WTC11 (cell line): ENCODE measurements around the gene CEP104. TPM values are rescaled to one million over a fixed set of nuclear protein-coding genes. Genes with fewer than 3 reads are reported as not detected.

Source experiments
- ATAC-seq: fragments of 200-7000 bp; cut with Tn5 transposase; 2 replicates; pipeline ENCODE4 v1.10.0; 2021; ENCODE audit warnings: mild to moderate bottlenecking, moderate library complexity
- CTCF ChIA-PET: fragments of 300-600 bp; sonication (Branson Sonifier 250); formaldehyde crosslinking; loops from one replicate; lab custom pipeline; 2021; ENCODE audit warnings: antibody characterized with exemption; lab: Charles Lee
- POLR2A ChIA-PET: fragments of 350-600 bp; sonication (Branson Sonifier 250); formaldehyde crosslinking; loops from one replicate; lab custom pipeline; 2021; ENCODE audit warnings: antibody characterized with exemption; lab: Charles Lee
- DNase-seq: peaks from one replicate; pipeline ENCODE4 v3.0.0; 2021; ENCODE audit warnings: low spot score
- H3K27ac Mint-ChIP-seq: 2 replicates; pipeline ENCODE4 v1.8.0; 2021; ENCODE audit warnings: mixed read lengths
- H3K27me3 Mint-ChIP-seq: 2 replicates; pipeline ENCODE4 v1.8.0; 2021; ENCODE audit warnings: low read depth, mild to moderate bottlenecking, moderate library complexity, mixed read lengths
- H3K36me3 Mint-ChIP-seq: 2 replicates; pipeline ENCODE4 v1.8.0; 2021; ENCODE audit warnings: mixed read lengths
- H3K4me1 Mint-ChIP-seq: 2 replicates; pipeline ENCODE4 v1.8.0; 2022; ENCODE audit warnings: mixed read lengths
- H3K4me3 Mint-ChIP-seq: 2 replicates; pipeline ENCODE4 v1.8.0; 2021; ENCODE audit warnings: mild to moderate bottlenecking, moderate library complexity, mixed read lengths
- H3K9me3 Mint-ChIP-seq: 2 replicates; pipeline ENCODE4 v1.8.0; 2021; ENCODE audit warnings: mixed read lengths
- ELF4 ChIP-seq: sonication (generic); formaldehyde crosslinking; IDR thresholded peaks from 2 replicates; pipeline ENCODE4 v1.8.1; 2022; ENCODE audit warnings: low read depth, mild to moderate bottlenecking, moderate library complexity, missing genetic modification reagents
- FOXP4 ChIP-seq: sonication (generic); formaldehyde crosslinking; IDR thresholded peaks from 2 replicates; pipeline ENCODE4 v1.8.0; 2022; ENCODE audit warnings: mild to moderate bottlenecking, missing genetic modification reagents
- JUN ChIP-seq: sonication (generic); formaldehyde crosslinking; IDR thresholded peaks from 2 replicates; pipeline ENCODE4 v1.8.0; 2023; ENCODE audit warnings: mild to moderate bottlenecking, missing genetic modification reagents
- MLX ChIP-seq: sonication (generic); formaldehyde crosslinking; IDR thresholded peaks from 2 replicates; pipeline ENCODE4 v1.8.1; 2023; ENCODE audit warnings: mild to moderate bottlenecking, missing genetic modification reagents, moderate library complexity
- NFYB ChIP-seq: sonication (generic); formaldehyde crosslinking; conservative IDR thresholded peaks from 2 replicates; pipeline ENCODE4 v1.8.0; 2022; ENCODE audit warnings: low read depth, missing genetic modification reagents
- NR1H2 ChIP-seq: sonication (generic); formaldehyde crosslinking; IDR thresholded peaks from 2 replicates; pipeline ENCODE4 v1.9.0; 2021; ENCODE audit warnings: mild to moderate bottlenecking, moderate library complexity, missing genetic modification reagents
- NR2C2 ChIP-seq: sonication (generic); formaldehyde crosslinking; IDR thresholded peaks from 2 replicates; pipeline ENCODE4 v1.8.0; 2022; ENCODE audit warnings: mild to moderate bottlenecking, missing genetic modification reagents
- PREB ChIP-seq: sonication (generic); formaldehyde crosslinking; IDR thresholded peaks from 2 replicates; pipeline ENCODE4 v1.8.1; 2022; ENCODE audit warnings: mild to moderate bottlenecking, missing genetic modification reagents, moderate library complexity, borderline replicate concordance
- ZBTB43 ChIP-seq: sonication (generic); formaldehyde crosslinking; IDR thresholded peaks from 2 replicates; pipeline ENCODE4 v1.8.1; 2023; ENCODE audit warnings: mild to moderate bottlenecking, missing genetic modification reagents
- ZNF263 ChIP-seq: sonication (generic); formaldehyde crosslinking; IDR thresholded peaks from 2 replicates; pipeline ENCODE4 v1.8.1; 2022; ENCODE audit warnings: low read depth, mild to moderate bottlenecking, moderate library complexity, missing genetic modification reagents
- total RNA-seq: library from RNA; stranded (reverse); gene quantifications from 3 replicates; pipeline ENCODE4 v1.2.3, GENCODE V29; 2021
- TF ChIP-seq, protein P1 (sequence below): sonication (generic); formaldehyde crosslinking; IDR thresholded peaks from 2 replicates; pipeline ENCODE4 v1.8.0; 2022; ENCODE audit warnings: mild to moderate bottlenecking, missing genetic modification reagents
- TF ChIP-seq, protein P2 (sequence below): sonication (generic); formaldehyde crosslinking; IDR thresholded peaks from 2 replicates; pipeline ENCODE4 v1.8.1; 2022; ENCODE audit warnings: low read depth, mild to moderate bottlenecking, moderate library complexity, missing genetic modification reagents, borderline replicate concordance
- TF ChIP-seq, protein P3 (sequence below): fragments of 200-600 bp; IDR thresholded peaks from 2 replicates; pipeline ENCODE4 v1.8.0; 2022; ENCODE audit warnings: antibody characterized with exemption
- TF ChIP-seq, protein P4 (sequence below): sonication (generic); formaldehyde crosslinking; IDR thresholded peaks from 2 replicates; pipeline ENCODE4 v1.8.1; 2023; ENCODE audit warnings: mild to moderate bottlenecking, missing genetic modification reagents, moderate library complexity

Gene CEP104
- total RNA-seq, 1 experiment from 2014 or later: 38.0 TPM

DNA sequence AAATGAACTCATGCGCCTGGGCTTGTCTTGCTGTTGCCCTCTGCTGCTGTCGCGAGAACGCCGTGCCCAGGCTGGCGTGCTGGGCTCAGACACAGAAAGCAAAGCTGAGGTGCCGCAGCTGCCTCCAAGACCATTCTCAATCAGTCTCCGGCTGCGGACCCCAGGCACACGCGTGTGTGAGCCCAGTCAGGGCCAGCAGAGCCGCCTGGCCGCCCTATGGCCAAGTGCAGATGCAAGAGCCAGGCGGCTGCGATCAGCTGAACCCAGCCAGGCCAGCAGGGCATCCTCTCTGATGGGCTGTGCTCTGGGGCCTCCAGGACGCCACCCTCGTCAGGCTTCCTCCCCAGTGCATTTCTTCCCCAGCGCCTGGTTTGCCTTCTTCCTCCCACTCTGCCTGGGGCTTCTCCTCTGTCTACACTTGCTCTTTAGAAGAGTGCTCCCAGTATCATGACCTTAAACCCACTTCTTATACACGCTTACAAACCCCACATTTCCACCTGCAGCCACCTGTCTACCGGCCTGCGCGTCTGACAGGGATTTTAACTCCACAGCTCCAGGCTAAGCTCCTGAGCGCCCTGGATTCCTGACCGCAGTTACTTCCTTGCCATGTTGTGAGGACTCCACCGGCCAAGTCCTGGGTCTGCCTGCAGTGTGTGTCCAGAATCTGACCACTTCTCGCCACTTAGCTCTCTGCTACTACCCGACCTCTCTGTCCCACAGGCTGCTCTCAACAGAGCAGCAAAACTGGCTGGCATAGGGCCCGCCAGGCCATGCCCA is 39.0 kb downstream of the CEP104 start:
- no peaks in the 10 kb centered on the region for H3K27me3 Mint-ChIP-seq
- no peak overlapping the region for H3K4me3 Mint-ChIP-seq
- no peaks in the 10 kb centered on the region for H3K9me3 Mint-ChIP-seq
- POLR2A ChIA-PET: no interaction called here
- ATAC-seq (no peak; the same call in 1 of the 2 replicates), DNase-seq (no peak)
- CTCF ChIA-PET: interaction anchor here (1.2 to 1.4 kb wide), 2 partner anchors 10 to 33 kb away, joined by 3 to 4 read pairs; no protein-coding TSS in a partner anchor
- no peaks in the 10 kb centered on the region for H3K4me1 Mint-ChIP-seq
- H3K27ac Mint-ChIP-seq: peak overlapping the region; percentile 68; the same call in 1 of the 2 replicates
- H3K36me3 Mint-ChIP-seq: peaks cover 7% of the 10 kb centered on the region
- TF ChIP-seq ELF4 (CRISPR knock-in tag) (no peak), NR2C2 (CRISPR knock-in tag) (no peak)

DNA sequence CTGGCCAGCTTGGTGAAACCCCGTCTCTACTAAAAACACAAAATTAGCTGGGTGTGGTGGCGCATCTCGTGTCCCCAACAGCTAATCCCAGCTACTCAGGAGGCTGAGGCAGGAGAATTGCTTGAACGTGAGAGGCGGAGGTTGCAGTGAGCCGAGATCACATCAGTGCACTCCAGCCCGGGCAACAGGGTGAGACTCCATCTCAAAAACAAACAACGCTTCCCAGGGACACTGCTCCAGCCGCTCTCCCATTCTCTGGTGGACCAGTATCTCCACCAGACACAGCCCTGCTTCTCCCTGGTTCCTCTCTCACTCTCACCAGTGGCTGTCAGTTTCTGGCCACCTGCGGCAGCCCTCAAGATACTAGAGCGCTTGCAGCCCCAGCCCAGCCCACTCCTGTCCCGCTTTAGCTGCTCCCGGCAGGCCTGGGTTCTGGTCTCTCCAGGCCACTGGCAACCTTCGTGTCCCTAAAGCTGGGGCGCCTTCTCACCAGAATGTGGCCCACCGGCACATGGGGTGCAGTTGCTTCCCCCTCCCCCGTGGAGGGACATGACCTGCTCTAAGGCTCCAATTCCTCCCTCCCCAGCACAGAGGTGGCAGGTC is 39.8 kb downstream of the CEP104 start:
- no peaks in the 10 kb centered on the region for H3K4me1 Mint-ChIP-seq
- DNase-seq: no peak
- no peak overlapping the region for H3K27ac Mint-ChIP-seq
- H3K27me3 Mint-ChIP-seq: no peaks in the 10 kb centered on the region
- H3K4me3 Mint-ChIP-seq: no peak overlapping the region
- POLR2A ChIA-PET: interaction anchor here (1.1 kb wide), 1 partner anchor 10 kb away, joined by 3 read pairs; no protein-coding TSS in a partner anchor
- peaks cover 7% of the 10 kb centered on the region for H3K36me3 Mint-ChIP-seq
- TF ChIP-seq, protein P1, sequence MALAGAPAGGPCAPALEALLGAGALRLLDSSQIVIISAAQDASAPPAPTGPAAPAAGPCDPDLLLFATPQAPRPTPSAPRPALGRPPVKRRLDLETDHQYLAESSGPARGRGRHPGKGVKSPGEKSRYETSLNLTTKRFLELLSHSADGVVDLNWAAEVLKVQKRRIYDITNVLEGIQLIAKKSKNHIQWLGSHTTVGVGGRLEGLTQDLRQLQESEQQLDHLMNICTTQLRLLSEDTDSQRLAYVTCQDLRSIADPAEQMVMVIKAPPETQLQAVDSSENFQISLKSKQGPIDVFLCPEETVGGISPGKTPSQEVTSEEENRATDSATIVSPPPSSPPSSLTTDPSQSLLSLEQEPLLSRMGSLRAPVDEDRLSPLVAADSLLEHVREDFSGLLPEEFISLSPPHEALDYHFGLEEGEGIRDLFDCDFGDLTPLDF (CRISPR knock-in tag): no peak
- TF ChIP-seq, protein P2, sequence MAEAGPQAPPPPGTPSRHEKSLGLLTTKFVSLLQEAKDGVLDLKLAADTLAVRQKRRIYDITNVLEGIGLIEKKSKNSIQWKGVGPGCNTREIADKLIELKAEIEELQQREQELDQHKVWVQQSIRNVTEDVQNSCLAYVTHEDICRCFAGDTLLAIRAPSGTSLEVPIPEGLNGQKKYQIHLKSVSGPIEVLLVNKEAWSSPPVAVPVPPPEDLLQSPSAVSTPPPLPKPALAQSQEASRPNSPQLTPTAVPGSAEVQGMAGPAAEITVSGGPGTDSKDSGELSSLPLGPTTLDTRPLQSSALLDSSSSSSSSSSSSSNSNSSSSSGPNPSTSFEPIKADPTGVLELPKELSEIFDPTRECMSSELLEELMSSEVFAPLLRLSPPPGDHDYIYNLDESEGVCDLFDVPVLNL (CRISPR knock-in tag): no peak
- TF ChIP-seq, all 79 proteins: peak for 0
- ATAC-seq: no peak
- H3K9me3 Mint-ChIP-seq: no peaks in the 10 kb centered on the region
- CTCF ChIA-PET: interaction anchor here (1.4 kb wide), 1 partner anchor 10 kb away, joined by 4 read pairs; no protein-coding TSS in a partner anchor

DNA sequence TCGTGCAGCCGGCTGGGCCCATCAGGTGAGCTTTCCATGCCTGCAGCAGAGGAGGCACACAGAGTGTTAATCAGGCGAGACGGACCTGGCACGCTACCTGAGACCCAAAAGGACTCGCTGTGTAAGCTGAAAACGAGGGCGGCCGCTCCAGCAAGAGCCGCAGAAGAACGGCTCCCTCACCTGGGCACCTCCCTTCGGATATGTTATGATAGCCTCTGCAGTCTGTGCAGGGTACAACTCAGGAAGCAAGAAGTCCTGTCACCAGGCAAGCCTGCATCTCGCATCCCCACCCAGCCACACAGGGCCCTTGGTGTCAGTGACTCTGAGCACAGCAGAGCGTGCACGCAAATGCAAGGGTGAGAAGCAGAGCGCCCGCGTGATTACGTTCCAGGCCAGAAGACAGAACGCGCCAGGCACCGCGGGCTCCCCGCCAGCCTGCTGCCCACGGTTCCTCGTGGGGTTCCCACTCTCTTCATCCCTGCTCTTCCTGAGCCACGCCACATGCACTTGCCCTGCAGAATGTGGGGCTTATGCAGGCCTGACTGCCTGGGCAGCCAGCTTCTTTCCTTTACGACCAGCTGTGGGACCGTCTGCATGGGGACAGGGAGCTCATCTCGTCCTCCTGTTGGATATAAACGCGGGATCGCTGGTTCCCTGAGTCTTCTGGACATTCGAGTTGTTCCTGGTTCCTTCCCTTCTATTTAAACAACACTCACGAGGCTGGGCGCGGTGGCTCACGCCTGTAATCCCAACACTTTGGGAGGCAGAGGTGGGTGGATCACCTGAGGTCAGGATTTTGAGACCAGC is 40.5 kb downstream of the CEP104 start:
- ChIA-PET CTCF (interaction anchor here (0.6 to 0.7 kb wide), 2 partner anchors 11 to 41 kb away, joined by 3 to 4 read pairs; no protein-coding TSS in a partner anchor), POLR2A (interaction anchor here (1.1 kb wide), 1 partner anchor 11 kb away, joined by 3 read pairs; no protein-coding TSS in a partner anchor)
- Mint-ChIP-seq H3K4me1 (peaks cover under 1% of the 10 kb centered on the region; the same call in 1 of the 2 replicates), H3K36me3 (peaks cover 7% of the 10 kb centered on the region), H3K27me3 (no peaks in the 10 kb centered on the region), H3K27ac (no peak overlapping the region), H3K4me3 (no peak overlapping the region), H3K9me3 (no peaks in the 10 kb centered on the region)
- DNase-seq (no peak), ATAC-seq (no peak)
- TF ChIP-seq, protein P3, sequence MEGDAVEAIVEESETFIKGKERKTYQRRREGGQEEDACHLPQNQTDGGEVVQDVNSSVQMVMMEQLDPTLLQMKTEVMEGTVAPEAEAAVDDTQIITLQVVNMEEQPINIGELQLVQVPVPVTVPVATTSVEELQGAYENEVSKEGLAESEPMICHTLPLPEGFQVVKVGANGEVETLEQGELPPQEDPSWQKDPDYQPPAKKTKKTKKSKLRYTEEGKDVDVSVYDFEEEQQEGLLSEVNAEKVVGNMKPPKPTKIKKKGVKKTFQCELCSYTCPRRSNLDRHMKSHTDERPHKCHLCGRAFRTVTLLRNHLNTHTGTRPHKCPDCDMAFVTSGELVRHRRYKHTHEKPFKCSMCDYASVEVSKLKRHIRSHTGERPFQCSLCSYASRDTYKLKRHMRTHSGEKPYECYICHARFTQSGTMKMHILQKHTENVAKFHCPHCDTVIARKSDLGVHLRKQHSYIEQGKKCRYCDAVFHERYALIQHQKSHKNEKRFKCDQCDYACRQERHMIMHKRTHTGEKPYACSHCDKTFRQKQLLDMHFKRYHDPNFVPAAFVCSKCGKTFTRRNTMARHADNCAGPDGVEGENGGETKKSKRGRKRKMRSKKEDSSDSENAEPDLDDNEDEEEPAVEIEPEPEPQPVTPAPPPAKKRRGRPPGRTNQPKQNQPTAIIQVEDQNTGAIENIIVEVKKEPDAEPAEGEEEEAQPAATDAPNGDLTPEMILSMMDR: no peak
- TF ChIP-seq, protein P4, sequence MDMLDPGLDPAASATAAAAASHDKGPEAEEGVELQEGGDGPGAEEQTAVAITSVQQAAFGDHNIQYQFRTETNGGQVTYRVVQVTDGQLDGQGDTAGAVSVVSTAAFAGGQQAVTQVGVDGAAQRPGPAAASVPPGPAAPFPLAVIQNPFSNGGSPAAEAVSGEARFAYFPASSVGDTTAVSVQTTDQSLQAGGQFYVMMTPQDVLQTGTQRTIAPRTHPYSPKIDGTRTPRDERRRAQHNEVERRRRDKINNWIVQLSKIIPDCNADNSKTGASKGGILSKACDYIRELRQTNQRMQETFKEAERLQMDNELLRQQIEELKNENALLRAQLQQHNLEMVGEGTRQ (CRISPR knock-in tag): no peak
- TF ChIP-seq FOXP4 (no peak), ZBTB43 (no peak), MLX (CRISPR knock-in tag) (no peak), JUN (CRISPR knock-in tag) (no peak), NR1H2 (CRISPR knock-in tag) (no peak), ZNF263 (CRISPR knock-in tag) (no peak), NFYB (CRISPR knock-in tag) (no peak), PREB (CRISPR knock-in tag) (no peak)
